Measurements from ENCODE around the gene WBP2.
A peak's percentile ranks its signal among the peaks of the same experiment; 100 is the strongest.

Gene WBP2

DNA sequence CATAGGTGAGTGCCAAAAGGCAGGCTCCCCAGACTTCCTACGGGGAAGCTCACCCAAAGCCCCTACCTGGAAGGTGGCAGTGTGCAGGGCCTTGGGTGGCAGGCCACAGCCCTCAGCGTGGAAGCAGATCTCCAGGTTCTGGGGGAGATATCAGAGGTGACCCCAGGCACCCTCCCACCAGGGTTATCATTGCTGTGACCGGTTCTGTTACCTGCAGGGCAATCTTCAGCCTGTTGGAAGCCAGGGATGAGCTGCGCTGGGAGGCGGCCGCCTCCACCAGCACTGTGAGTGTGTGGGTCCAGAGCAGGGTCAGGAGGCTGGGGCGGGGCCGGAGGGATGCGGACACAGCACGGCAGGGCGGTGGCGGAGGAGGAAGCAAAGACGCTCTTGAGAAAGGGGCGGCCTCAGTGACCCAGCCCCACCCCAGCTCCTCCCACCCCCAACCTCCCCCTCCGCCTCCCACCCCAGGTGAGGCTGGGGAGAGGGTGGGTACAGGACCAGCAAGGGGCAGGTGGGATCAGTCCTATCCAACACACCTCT lies 24.0 kb downstream of the WBP2 start:
- 100% methylated on average over 6 of the region's 15 CpGs for WGBS (ENCODE audit: insufficient coverage)
- H3K4me1 ChIP-seq (ENCODE audit: control extremely low read depth in 1 of 4, control insufficient read depth in 4 of 4, insufficient read depth in 4 of 4, low read length in 3 of 4) = peaks cover 7 to 60% (median 56%) of the 10 kb centered on the region in 4 experiments
- no peak overlapping the region for H3K4me3 ChIP-seq (ENCODE audit: control insufficient read depth in 1 of 7, extremely low read depth in 1 of 7, insufficient read depth in 4 of 7, low read depth in 2 of 7, low read length in 6 of 7)
- H3K9me3 ChIP-seq (ENCODE audit: control extremely low read depth in 1 of 5, control insufficient read depth in 4 of 5, insufficient read depth in 2 of 5, low read depth in 1 of 5, low read length in 4 of 5) = no peaks in the 10 kb centered on the region
- H3K36me3 ChIP-seq (ENCODE audit: control insufficient read depth in 4 of 4, insufficient read depth in 4 of 4, low read length in 3 of 4) = peaks cover 22 to 84% (median 67%) of the 10 kb centered on the region in 4 experiments
- peak overlapping the region in 1 of 2 experiments; percentile 14 for H3K27ac ChIP-seq (ENCODE audit: insufficient read depth in 1 of 2, low read depth in 1 of 2, low read length in 2 of 2, poor library complexity in 1 of 2, severe bottlenecking in 2 of 2)
- DNase-seq = no peak
- H3K27me3 ChIP-seq (replicated peaks in 2 of 5; ENCODE audit: control insufficient read depth in 4 of 5, insufficient read depth in 5 of 5, low read length in 4 of 5) = no peaks in the 10 kb centered on the region
- CTCF ChIA-PET = interaction anchor here (1.0 to 13.1 kb wide), 6 partner anchors 15 to 98 kb away, joined by 3 to 174 read pairs (median 14); partner anchors contain the start of genes GALK1 and UNC13D
- POLR2A ChIA-PET = no interaction called here

DNA sequence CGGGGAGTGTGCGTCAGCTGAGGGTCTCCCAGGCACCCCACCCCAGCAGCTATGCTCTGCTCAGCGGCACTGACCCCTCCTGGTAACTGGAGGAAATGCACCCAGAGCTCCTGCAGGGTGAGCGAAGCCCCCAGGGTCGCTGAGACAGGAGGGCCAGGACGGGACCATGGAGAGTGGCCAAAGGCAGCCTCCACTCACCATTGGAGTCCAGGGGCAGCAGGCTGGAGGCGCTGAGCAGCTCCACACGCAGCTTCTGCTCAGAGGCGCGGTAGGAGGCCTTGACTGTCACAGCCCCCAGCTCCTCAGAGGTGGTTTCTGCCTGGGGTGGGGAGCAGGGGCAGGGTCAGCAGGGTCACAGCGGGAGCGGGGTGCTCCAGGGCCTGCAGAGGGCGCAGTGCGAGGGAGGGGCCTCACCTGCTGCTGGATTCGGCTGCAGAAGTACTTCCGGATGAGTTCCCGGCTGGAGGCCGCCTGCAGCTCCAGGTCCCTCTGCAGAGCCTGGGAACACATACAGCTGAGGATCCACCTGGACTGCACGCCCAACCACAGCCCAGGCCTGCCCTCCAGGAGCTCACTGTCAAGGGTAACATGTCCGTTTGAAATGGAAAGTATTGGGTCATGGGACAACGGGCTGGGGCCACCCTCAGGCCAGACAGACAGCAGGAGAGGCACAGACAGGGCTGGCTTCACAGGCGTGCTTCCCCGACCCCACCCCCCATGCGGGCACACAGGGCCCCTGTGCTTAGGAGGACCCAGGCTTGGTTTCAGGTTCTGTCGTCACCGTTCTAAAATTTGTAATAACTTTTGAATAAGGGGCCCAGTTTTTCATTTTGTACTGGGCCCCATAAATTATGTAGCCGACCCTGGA lies 24.7 kb downstream of the WBP2 start:
- DNase-seq = peak in 2 of 3 donors; percentile 35 to 44
- WGBS (ENCODE audit: insufficient coverage) = 91% methylated on average over 18 of the region's 27 CpGs
- Histone ChIP-seq H3K36me3 (ENCODE audit: control insufficient read depth in 4 of 4, insufficient read depth in 4 of 4, low read length in 3 of 4) (peaks cover 20 to 84% (median 67%) of the 10 kb centered on the region in 4 experiments), H3K9me3 (ENCODE audit: control extremely low read depth in 1 of 5, control insufficient read depth in 4 of 5, insufficient read depth in 2 of 5, low read depth in 1 of 5, low read length in 4 of 5) (no peaks in the 10 kb centered on the region), H3K4me1 (ENCODE audit: control extremely low read depth in 1 of 4, control insufficient read depth in 4 of 4, insufficient read depth in 4 of 4, low read length in 3 of 4) (peaks cover 7 to 62% (median 56%) of the 10 kb centered on the region in 4 experiments), H3K4me3 (ENCODE audit: control insufficient read depth in 1 of 7, extremely low read depth in 1 of 7, insufficient read depth in 4 of 7, low read depth in 2 of 7, low read length in 6 of 7) (no peak overlapping the region), H3K27ac (ENCODE audit: insufficient read depth in 1 of 2, low read depth in 1 of 2, low read length in 2 of 2, poor library complexity in 1 of 2, severe bottlenecking in 2 of 2) (peak overlapping the region in 1 of 2 experiments; percentile 14), H3K27me3 (replicated peaks in 2 of 5; ENCODE audit: control insufficient read depth in 4 of 5, insufficient read depth in 5 of 5, low read length in 4 of 5) (no peaks in the 10 kb centered on the region)
- ChIA-PET POLR2A (interaction anchor here (0.6 to 4.2 kb wide), 6 partner anchors 10 to 270 kb away, joined by 3 to 28 read pairs (median 4); partner anchors contain the start of gene UNC13D), CTCF (interaction anchor here (0.9 to 13.1 kb wide), 17 partner anchors 11 to 98 kb away, joined by 3 to 174 read pairs (median 4); partner anchors contain the start of genes GALK1, UNC13D, UNK and WBP2)

DNA sequence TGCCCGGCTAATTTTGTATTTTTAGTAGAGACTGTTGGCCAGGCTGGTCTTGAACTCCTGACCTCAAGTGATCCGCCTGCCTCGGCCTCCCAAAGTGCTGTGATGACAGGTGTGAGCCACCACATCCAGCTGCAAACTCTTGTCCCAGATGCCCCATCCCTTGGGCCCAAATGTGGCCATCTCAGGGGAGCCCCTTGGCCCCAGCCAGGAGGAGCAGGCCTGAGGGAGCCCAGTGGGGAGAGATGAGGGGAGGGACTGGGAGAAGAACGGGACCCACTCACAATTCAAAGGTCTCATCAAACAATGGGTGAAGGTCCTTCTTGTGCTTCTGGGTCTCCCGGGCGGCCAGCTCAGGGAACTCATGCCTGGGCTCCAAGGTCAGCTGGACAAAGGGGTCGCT lies 25.4 kb downstream of the WBP2 start:
- H3K4me3 ChIP-seq (ENCODE audit: control insufficient read depth in 1 of 7, extremely low read depth in 1 of 7, insufficient read depth in 4 of 7, low read depth in 2 of 7, low read length in 6 of 7) = no peak overlapping the region
- H3K27ac ChIP-seq (ENCODE audit: insufficient read depth in 1 of 2, low read depth in 1 of 2, low read length in 2 of 2, poor library complexity in 1 of 2, severe bottlenecking in 2 of 2) = no peak overlapping the region
- 97% methylated on average over 5 of the region's 7 CpGs for WGBS (ENCODE audit: insufficient coverage)
- DNase-seq = no peak
- no peaks in the 10 kb centered on the region for H3K9me3 ChIP-seq (ENCODE audit: control extremely low read depth in 1 of 5, control insufficient read depth in 4 of 5, insufficient read depth in 2 of 5, low read depth in 1 of 5, low read length in 4 of 5)
- CTCF ChIA-PET = interaction anchor here (0.9 to 13.1 kb wide), 18 partner anchors 11 to 82 kb away, joined by 3 to 174 read pairs (median 4); partner anchors contain the start of genes GALK1, UNC13D, UNK and WBP2
- no peaks in the 10 kb centered on the region for H3K27me3 ChIP-seq (replicated peaks in 2 of 5; ENCODE audit: control insufficient read depth in 4 of 5, insufficient read depth in 5 of 5, low read length in 4 of 5)
- POLR2A ChIA-PET = interaction anchor here (0.6 to 4.2 kb wide), 6 partner anchors 9 to 271 kb away, joined by 3 to 28 read pairs (median 4); partner anchors contain the start of gene UNC13D
- peaks cover 20 to 82% (median 63%) of the 10 kb centered on the region in 4 experiments for H3K36me3 ChIP-seq (ENCODE audit: control insufficient read depth in 4 of 4, insufficient read depth in 4 of 4, low read length in 3 of 4)
- peaks cover 7 to 62% (median 56%) of the 10 kb centered on the region in 4 experiments for H3K4me1 ChIP-seq (ENCODE audit: control extremely low read depth in 1 of 4, control insufficient read depth in 4 of 4, insufficient read depth in 4 of 4, low read length in 3 of 4)

DNA sequence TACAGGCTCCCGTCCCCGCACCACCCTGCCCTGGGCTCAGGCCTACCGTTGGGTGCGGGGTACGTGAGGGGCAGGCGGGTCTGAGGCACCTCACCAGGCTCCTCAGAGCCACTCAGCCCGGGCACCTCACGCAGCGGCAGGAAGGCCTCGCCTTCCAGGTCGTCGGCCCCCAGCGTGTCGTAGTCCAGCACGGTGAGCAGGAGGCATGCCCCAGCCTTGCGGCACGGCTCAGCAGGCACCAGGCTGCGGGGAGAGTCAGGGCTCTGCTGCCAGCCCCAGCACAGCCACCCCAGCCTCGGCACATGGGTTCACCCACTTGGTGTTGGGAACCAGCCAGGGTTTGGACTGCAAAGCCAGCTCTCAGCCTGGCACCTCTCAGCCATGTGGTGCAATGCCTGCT lies 26.4 kb downstream of the WBP2 start:
- peaks cover 6 to 55% (median 49%) of the 10 kb centered on the region in 4 experiments for H3K4me1 ChIP-seq (ENCODE audit: control extremely low read depth in 1 of 4, control insufficient read depth in 4 of 4, insufficient read depth in 4 of 4, low read length in 3 of 4)
- ChIA-PET POLR2A (interaction anchor here (0.9 to 4.2 kb wide), 4 partner anchors 16 to 64 kb away, joined by 4 to 39 read pairs (median 16); partner anchors contain the start of genes GALK1 and UNC13D), CTCF (interaction anchor here (0.9 to 13.1 kb wide), 14 partner anchors 8 to 75 kb away, joined by 3 to 174 read pairs (median 5); partner anchors contain the start of genes GALK1 and UNC13D)
- no peak for DNase-seq
- H3K9me3 ChIP-seq (ENCODE audit: control extremely low read depth in 1 of 5, control insufficient read depth in 4 of 5, insufficient read depth in 2 of 5, low read depth in 1 of 5, low read length in 4 of 5) = no peaks in the 10 kb centered on the region
- peaks cover 17 to 82% (median 58%) of the 10 kb centered on the region in 4 experiments for H3K36me3 ChIP-seq (ENCODE audit: control insufficient read depth in 4 of 4, insufficient read depth in 4 of 4, low read length in 3 of 4)
- H3K27me3 ChIP-seq (replicated peaks in 2 of 5; ENCODE audit: control insufficient read depth in 4 of 5, insufficient read depth in 5 of 5, low read length in 4 of 5) = no peaks in the 10 kb centered on the region
- 93% methylated on average over 19 of the region's 19 CpGs for WGBS (ENCODE audit: insufficient coverage)
- H3K27ac ChIP-seq (ENCODE audit: insufficient read depth in 1 of 2, low read depth in 1 of 2, low read length in 2 of 2, poor library complexity in 1 of 2, severe bottlenecking in 2 of 2) = no peak overlapping the region
- no peak overlapping the region for H3K4me3 ChIP-seq (ENCODE audit: control insufficient read depth in 1 of 7, extremely low read depth in 1 of 7, insufficient read depth in 4 of 7, low read depth in 2 of 7, low read length in 6 of 7)

DNA sequence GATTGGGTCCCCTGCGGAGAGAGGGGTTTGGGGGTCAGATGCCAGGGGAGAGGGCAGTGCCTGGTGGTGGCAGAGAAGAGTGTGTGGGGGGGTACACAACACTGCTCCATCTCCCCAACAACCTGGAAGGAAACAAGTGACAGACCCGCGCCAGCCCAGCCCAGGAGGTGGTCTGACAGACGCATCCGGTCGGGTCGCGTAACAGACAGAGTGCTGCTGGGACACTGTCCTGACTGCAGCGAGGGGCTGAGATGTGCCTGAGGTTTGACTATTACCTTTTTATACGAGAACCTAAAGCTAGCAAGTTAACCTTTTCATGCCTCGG lies 27.1 kb downstream of the WBP2 start:
- H3K9me3 ChIP-seq (ENCODE audit: control extremely low read depth in 1 of 5, control insufficient read depth in 4 of 5, insufficient read depth in 2 of 5, low read depth in 1 of 5, low read length in 4 of 5) = no peaks in the 10 kb centered on the region
- ChIA-PET CTCF (interaction anchor here (0.9 to 13.1 kb wide), 17 partner anchors 9 to 78 kb away, joined by 3 to 174 read pairs (median 6); partner anchors contain the start of genes GALK1 and UNC13D), POLR2A (interaction anchor here (0.5 to 4.2 kb wide), 9 partner anchors 16 to 75 kb away, joined by 3 to 39 read pairs (median 4); partner anchors contain the start of genes GALK1 and UNC13D)
- H3K4me1 ChIP-seq (ENCODE audit: control extremely low read depth in 1 of 4, control insufficient read depth in 4 of 4, insufficient read depth in 4 of 4, low read length in 3 of 4) = peaks cover 2 to 50% (median 42%) of the 10 kb centered on the region in 4 experiments
- H3K36me3 ChIP-seq (ENCODE audit: control insufficient read depth in 4 of 4, insufficient read depth in 4 of 4, low read length in 3 of 4) = peaks cover 14 to 86% (median 58%) of the 10 kb centered on the region in 4 experiments
- H3K27me3 ChIP-seq (replicated peaks in 2 of 5; ENCODE audit: control insufficient read depth in 4 of 5, insufficient read depth in 5 of 5, low read length in 4 of 5) = no peaks in the 10 kb centered on the region
- WGBS (ENCODE audit: insufficient coverage) = 43% methylated on average over 10 of the region's 11 CpGs
- no peak for DNase-seq
- H3K4me3 ChIP-seq (ENCODE audit: control insufficient read depth in 1 of 7, extremely low read depth in 1 of 7, insufficient read depth in 4 of 7, low read depth in 2 of 7, low read length in 6 of 7) = peak overlapping the region in 1 of 7 experiments; percentile 40
- peak overlapping the region in 1 of 2 experiments; percentile 23 for H3K27ac ChIP-seq (ENCODE audit: insufficient read depth in 1 of 2, low read depth in 1 of 2, low read length in 2 of 2, poor library complexity in 1 of 2, severe bottlenecking in 2 of 2)

DNA sequence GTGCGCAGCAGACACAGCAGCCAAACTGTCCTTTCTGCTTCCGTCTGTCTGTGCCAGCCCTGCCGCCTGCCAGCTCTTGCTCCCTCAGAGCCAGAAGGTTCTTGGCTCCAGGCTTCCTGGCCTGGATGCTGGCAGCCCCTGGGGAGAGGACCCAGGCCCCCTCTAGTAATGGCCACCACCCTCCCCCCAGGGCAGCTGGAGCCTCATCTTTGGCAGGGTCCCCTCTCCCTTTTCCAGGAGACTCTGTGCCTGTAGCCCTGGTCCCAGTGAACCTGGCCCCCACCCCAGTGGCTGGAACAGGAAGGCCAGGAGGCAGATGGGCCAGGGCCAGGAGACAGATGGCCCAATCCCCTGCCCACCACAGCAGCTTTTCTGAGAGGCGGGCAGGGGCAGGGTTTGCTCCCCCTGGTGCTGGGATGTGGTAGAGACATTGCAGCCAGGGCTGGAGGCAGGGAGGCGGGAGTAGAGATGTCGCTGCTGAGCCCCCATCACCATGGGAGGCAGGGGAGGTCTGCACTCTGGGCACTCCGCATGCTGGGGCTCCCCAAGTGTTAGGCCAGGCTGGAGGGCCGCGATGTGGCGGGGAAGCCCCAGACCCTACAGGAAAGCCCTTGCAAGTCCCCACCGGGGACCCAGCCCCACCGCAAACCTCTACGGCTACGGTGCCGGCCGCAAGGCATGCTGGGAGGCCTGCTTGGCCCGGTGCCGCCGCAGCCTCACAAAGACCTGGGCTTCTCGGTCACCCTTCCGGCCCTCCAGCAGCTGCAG lies 27.6 kb downstream of the WBP2 start:
- DNase-seq = peak; percentile 81 to 93 (median 90)
- H3K36me3 ChIP-seq (ENCODE audit: control insufficient read depth in 4 of 4, insufficient read depth in 4 of 4, low read length in 3 of 4) = peaks cover 14 to 89% (median 60%) of the 10 kb centered on the region in 4 experiments
- no peaks in the 10 kb centered on the region for H3K27me3 ChIP-seq (replicated peaks in 2 of 5; ENCODE audit: control insufficient read depth in 4 of 5, insufficient read depth in 5 of 5, low read length in 4 of 5)
- H3K4me3 ChIP-seq (ENCODE audit: control insufficient read depth in 1 of 7, extremely low read depth in 1 of 7, insufficient read depth in 4 of 7, low read depth in 2 of 7, low read length in 6 of 7) = peak overlapping the region in 2 of 7 experiments; percentile 24 to 40
- POLR2A ChIA-PET = interaction anchor here (0.5 to 4.2 kb wide), 8 partner anchors 17 to 74 kb away, joined by 3 to 39 read pairs (median 4); partner anchors contain the start of genes GALK1 and UNC13D
- H3K27ac ChIP-seq (ENCODE audit: insufficient read depth in 1 of 2, low read depth in 1 of 2, low read length in 2 of 2, poor library complexity in 1 of 2, severe bottlenecking in 2 of 2) = peak overlapping the region in 1 of 2 experiments; percentile 47
- H3K9me3 ChIP-seq (ENCODE audit: control extremely low read depth in 1 of 5, control insufficient read depth in 4 of 5, insufficient read depth in 2 of 5, low read depth in 1 of 5, low read length in 4 of 5) = no peaks in the 10 kb centered on the region
- peaks cover 2 to 44% (median 36%) of the 10 kb centered on the region in 4 experiments for H3K4me1 ChIP-seq (ENCODE audit: control extremely low read depth in 1 of 4, control insufficient read depth in 4 of 4, insufficient read depth in 4 of 4, low read length in 3 of 4)
- CTCF ChIA-PET = interaction anchor here (0.6 to 13.1 kb wide), 22 partner anchors 9 to 675 kb away, joined by 3 to 174 read pairs (median 5); partner anchors contain the start of genes GALK1, UNC13D and WBP2
- 42% methylated on average over 20 of the region's 21 CpGs for WGBS (ENCODE audit: insufficient coverage)

Data from common myeloid progenitor, CD34-positive (primary cell).